Activated effector memory CD4-positive, alpha-beta T cell treated with anti-CD3 and anti-CD28 coated beads, Interleukin-2, amount 50 U/mL, for 16 hours (primary cell): ENCODE measurements around the gene TNRC18.

Experiments used
- DNase-seq: peaks from one replicate; pipeline ENCODE4 v3.0.0-alpha.2; 2020

The TNRC18 gene

GRCh38 chr7:5448378-5449037, 24.9 kb upstream of the TNRC18 start:
- DNase-seq = no peak

DNA sequence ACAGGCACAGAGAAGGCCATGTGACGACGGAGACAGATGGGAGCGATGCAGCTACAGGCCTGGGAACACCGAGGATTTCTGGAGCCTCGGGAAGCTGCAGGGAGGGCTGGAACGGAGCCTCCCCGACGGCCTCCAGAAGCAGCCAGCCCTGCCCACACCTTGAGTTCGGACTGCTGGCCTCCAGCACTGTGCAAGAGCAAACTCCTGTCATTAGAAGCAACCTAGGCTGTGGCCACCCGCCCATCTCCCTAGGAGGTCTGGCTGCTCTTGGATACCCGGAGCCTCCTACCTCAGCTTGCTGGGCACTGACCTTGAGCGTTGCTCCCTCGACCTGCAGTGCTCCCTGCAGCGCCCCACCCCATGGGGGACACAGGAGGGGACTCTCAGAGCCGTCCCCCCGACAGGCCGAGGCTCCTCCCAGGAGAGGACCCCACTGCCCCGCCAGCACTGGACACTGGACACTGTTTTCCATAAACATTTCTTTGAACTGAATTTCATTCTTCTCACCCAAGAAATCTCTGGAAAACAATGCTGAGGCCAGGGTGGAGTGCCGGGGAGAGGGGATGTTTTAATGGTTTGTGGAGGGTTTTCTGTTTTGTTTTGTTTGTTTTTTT, 22.5 kb upstream of the TNRC18 start:
- no peak for DNase-seq

- DNase-seq = no peak
Observed at GRCh38 chr7:5443678-5444077, 20.0 kb upstream of the TNRC18 start.

DNA sequence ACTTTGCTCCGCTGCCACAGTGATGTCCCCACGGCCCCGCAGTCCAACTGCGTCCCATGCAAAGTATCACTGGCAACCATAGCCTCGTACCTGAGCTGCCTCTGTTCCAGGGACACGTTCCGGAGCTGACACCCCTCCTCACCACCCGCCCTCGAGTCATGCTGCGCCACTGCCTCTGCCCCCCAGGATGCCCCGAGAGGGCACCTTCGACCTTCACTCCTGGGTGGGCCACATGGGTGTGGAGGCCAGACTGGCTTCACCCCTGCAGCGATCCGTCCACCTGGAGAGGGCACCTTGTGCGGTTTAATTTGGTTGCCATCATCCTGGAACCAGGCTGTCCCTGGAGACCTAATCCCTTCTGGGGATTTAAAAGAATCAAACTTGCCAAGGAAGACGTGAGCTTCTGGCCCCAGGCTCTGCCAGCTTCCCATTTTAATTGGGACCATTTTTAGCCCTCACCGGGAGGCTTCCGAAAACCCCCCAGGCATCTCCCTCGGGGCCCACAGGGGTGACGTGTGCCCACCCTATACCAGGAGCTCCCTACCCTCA, 19.2 kb upstream of the TNRC18 start:
- no peak for DNase-seq

- no peak for DNase-seq
Observed at GRCh38 chr7:5441840-5442503, 18.3 kb upstream of the TNRC18 start.

DNA sequence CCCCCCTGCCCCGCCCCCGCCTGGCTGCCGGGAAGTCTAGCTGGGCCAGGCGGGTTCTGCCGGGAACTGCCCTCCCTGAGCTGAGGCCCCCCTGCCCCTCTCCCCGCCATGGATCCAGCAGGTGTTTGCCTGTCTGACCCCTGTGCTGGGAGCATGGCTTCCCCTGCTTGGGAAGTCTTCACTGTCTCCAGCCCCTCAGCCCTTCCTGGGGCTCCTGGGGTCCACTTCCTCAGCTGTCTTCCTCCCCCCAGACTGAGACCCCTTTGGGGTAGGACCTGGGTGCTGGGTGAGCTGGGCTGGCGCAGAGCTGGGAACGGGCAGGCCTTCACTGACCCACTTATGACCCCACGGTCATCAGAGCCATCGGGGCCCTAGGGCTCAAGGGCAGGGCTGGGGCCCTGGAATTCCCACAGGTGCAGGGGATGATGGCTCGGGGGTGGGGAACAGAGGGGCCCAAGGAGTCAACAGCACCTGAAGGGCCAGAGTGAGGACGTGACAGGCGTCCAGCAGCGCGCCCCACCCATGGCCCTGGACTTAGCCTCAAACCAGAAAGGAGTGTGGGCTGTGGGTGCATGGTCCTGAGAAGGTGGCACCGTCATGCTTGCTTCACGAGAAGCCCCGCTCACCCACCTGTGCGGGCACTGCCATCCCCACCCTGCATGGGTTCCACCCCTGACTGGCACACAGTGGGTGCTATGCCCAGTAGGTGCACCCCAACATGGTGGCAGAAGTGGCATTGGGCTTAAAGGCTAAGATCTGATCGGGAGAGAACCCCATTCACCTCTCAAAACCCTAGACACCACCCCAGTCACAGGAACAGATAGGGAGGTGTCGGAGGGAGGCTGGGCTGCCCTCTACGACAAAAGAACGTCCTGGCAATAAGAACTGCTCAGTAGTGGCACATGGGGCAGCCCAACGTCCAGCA, 16.2 kb upstream of the TNRC18 start:
- DNase-seq = no peak

DNA sequence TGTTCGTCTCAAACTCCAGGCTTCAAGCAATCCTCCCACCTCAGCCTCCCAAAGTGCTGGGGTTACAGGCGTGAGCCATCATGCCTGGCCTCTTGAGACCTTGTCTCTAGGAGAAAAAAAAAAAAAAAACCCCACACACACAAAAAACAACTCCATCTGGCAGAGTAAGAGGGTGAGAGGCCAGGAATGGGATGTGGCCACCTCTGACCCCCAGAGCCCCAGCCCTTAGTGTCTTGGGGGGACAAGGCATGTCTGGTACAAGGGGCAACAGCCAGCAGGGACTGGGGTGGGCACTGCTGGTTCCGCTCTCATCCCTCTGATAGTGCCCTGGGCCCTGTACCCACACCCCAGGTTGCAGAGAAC, 15.6 kb upstream of the TNRC18 start:
- DNase-seq = no peak

- DNase-seq = no peak
Observed at GRCh38 chr7:5437987-5438386, 14.4 kb upstream of the TNRC18 start.

DNA sequence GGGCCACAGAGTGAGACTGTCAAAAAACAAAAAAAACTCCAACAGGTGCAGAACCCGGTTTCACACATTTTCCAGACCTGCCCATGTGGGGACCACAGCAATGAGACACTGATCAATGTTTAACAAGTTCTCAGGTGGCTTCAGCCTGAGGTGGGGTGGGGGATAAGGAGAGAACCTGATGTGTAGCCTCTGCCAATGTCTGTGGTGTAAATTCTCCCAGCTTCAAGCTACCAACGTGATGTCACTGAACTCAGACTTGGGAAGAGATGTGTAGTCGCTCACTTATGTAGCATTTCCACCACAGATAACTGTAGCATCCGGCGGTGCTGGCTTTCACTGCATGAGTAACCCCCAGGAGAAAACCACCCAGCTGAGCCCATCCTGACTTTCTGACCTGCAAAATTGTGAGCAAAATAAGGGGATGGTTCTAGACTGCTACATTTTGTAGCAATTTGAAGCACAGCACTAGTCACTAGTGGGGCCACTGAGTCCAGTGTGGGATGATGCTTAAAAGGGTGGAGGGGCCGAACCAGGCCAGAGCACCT, 13.8 kb upstream of the TNRC18 start:
- DNase-seq = no peak

DNA sequence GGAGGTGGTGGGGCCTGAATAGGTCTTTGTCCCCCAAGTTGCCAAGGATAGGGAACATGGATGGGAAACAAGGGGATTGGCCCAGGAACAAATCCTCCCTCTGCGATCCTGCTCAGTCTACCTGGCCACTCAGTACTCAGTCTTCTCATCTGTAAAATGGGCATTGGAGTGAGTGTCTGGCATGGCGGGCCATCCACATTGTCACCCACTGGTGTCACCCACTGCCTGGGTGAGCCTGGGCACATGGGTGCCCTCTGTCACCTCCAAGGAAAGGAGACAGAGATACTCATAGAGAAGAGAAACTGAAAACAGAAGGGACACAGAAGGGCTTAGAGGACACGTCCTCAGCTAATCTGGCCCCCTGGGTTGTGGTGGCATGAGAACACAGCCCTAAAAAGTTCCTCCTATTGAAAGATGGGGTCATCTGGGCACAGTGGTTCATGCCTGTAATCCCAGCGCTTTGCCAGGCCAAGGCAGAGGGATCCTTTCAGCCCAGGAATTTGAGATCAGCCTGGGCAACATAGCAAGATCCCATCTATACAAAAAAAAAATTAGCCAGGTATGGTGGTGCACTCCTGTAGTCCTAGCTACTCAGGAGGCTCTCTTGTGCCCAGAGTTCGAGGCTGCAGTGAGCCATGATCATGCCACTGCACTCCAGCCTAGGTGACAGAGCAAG, 12.5 kb upstream of the TNRC18 start:
- DNase-seq = no peak

DNA sequence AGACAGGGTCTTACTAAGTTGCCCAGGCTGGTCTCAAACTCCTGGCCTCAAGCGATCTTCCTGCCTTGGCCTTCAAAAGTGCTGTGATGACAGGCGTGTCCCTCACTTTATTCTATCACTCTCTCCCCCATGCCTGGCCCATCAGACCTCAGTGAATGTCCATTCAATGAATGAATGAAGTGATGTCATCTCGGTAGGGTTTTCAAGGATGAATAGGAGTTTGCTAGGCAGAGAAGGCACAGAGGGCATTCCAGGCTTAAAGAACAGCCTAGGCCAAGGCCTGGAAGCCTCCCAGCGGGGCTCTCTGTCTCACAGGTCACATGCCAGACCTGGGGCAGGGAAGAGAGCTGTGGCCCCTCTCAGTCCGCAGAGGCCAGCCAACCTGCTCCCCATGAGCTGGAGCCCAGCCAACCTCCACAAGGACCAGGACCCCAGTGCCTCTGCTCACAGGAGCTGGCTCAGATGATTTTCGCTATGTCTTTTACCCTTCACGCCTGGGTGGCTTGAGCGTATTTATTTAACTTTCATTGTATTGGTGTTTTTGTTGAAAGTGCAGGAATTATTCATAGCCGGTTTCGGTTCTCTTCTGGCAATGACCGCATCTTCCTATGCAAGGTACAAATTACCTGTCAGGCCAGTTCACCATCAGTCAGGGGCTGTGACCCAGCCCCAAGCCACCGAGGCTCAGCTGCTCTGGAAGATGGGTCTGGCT, 11.8 kb upstream of the TNRC18 start:
- DNase-seq = no peak

- no peak for DNase-seq
Observed at GRCh38 chr7:5433181-5433580, 9.5 kb upstream of the TNRC18 start.

DNA sequence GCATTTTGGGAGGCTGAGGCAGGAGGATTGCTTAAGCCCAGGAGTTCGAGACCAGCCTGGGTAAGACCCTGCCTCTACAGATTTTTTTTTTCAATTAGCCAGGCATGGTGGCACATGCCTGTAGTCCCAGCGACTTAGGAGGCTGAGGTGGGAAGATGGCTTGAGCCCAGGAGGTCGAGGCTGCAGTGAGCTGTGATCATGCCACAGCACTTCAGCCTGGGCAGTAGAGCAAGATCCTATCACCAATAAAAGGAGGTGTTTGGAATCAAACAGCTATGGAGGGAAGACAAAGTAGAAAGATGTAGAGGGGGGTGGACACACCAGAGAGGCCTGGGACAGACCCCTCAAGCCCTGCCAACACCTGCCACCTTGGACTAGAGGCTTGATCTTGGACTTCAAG, 9.1 kb upstream of the TNRC18 start:
- no peak for DNase-seq

DNA sequence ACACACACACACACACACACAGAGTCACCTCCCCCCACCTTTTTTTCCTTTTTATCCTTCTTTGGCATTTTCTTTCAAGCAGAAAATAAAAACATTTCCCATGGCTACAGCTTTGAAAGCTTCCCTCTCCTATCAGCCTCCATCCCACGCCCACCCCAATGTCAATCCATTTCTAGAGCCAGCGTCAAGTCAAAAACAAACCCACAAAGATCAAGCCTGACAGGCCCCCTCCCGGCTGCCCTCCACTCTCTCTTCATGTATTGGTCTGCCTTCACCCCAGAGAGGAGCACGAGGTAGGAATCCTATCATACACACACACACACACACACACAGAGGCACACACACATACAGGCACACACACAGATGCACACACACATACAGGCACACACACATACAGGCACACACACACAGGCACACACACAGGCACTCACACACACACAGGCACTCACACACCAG, 8.0 kb upstream of the TNRC18 start:
- no peak for DNase-seq

DNA sequence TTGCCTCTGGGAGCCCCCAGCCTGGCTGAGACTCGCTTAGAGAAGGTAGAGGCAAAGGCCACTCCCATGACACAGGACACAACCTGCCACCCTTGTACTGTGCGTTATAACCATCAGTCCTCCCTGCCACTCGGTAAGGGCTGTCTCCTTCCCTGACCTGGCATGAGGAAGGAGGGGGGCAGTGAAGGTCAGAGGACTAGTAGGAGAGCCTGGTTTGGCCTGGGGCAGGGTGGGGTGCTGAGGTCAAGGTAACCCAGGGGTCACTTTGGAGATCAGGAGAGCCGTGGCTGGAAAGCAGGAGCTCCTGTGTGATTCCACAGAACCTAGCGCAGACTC, 6.9 kb upstream of the TNRC18 start:
- DNase-seq = no peak

GRCh38 chr7:5429857-5430611, 6.4 kb upstream of the TNRC18 start:
- DNase-seq = no peak

DNA sequence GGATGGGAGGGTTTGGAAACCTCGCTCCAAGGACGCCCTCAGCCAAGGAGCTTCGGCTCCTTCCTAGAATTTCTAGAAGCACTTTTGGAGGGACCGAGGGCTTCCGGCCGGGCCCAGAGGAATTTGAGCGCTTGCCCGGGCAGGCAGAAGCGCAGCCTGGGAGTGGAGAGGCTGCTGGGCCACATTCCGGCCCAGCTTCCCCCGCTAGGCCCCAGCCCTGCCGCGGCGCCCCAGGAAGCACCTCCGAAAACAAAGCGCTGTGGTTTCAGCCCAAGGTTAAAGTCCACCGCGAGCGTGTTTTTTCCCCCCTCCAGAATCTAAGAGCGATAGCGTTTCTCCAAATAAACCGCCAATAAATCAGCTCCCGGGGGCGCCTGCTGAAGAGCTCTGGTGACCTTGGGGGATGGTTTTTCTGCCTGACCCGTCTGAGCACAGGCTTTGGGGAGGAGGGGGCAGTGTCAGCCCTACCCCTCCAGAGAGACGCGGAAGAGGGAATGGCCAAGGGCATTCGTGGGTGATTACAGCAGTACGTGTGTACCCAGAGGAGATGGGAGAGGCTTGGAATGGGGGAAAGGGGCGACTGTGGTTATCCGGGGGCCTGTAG, 5.7 kb upstream of the TNRC18 start:
- no peak for DNase-seq

DNA sequence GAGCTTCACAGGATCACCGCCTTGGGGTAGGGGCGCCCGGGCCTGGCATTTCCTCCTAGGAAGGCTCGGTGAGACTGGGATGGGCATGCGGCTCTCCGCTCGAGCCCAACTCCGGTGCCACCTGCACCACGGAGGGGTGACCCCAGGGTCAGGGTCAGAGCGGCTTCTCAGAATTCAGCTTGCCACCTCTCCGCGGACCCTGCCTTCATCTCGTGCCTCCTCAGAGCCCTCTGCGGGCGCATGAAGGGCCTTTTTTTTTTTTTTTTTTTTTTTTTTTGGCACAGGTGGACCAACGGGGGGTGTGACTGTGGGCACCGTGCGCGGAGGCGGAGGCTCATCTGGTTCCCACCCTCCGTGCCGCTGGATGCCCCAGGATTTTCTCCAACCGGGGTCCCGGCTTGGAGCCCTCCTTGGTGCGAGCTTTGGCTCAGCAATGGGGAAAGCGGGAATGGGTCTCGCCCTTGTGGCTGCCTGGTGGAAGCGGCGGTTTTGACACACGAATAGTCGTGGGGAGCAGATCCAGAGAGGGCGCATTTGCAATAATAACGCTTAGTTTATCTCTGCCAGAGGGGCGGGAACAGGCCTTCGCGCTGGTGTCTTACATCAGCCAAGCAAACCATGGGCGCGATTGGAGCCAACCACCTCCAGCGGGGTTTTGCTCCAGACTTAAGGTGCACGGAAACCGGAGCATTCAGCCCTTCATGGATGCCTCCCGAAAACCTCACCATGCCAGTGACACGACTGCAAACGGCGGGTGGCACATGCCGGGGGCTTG, 5.0 kb upstream of the TNRC18 start:
- DNase-seq = no peak

- DNase-seq = no peak
Observed at GRCh38 chr7:5426226-5426475, 2.5 kb upstream of the TNRC18 start.
